HG02610 (cell line): ENCODE data around the gene LGALS9.

Experiments used
- ATAC-seq: cut with Tn5 transposase; IDR thresholded peaks from one replicate; pipeline ENCODE4 v1.9.1; 2021; ENCODE audit warnings: mild to moderate bottlenecking, moderate library complexity; ENCODE audit not compliant: unreplicated experiment

Gene LGALS9

DNA sequence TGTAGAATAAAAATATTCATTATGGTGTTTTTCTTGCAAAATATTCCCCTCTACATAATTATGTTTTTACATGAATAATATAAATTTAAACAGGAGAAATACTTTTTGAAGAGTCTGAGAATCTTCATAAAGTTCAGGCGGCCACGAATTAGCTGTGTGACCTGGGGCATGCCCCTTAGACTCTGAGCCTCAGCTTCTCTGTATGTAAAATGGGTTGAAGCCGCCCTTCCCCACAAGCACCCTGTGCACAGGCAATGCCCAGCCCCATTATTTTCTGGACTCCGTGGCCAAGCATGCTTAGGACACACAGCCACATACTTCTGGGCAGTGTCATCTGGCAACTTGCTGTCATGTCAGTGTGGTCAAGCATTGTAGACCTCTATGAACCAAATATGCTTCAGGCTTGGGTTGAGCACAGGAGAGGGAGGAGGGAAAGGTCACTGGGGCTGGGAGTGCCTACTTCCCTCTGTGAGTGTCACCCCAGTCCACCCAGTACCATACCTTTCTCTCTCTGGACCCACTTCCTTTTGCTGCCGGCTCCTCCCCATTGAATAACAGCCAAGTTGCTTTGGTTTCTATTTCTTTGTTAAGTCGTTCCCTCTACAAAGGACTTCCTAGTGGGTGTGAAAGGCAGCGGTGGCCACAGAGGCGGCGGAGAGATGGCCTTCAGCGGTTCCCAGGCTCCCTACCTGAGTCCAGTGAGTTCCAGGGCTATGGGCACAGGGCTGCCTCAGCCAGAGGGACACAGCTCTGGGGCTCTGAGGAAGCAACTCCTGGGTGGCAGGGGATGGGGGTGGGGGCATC, at the start of gene LGALS9:
Gene LGALS9, plus strand, starts transcription at position 582 of the 804 bp plus-strand sequence. Its CDS starts 78 bp downstream, at position 660.
- peak; percentile 57 for ATAC-seq

DNA sequence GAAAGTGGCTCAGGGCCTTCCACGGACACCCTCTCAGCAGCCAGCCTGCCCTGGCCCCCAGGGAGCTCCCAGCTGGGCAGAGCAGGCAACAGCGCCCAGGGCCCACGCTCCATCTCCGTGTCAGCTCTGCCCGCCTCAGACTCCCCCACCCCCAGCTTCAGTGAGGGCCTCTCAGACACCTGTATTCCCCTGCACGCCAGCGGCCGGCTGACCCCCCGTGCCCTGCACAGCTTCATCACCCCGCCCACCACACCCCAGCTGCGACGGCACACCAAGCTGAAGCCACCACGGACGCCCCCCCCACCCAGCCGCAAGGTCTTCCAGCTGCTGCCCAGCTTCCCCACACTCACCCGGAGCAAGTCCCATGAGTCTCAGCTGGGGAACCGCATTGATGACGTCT, 48.3 kb upstream of the LGALS9 start:
- ATAC-seq: no peak

DNA sequence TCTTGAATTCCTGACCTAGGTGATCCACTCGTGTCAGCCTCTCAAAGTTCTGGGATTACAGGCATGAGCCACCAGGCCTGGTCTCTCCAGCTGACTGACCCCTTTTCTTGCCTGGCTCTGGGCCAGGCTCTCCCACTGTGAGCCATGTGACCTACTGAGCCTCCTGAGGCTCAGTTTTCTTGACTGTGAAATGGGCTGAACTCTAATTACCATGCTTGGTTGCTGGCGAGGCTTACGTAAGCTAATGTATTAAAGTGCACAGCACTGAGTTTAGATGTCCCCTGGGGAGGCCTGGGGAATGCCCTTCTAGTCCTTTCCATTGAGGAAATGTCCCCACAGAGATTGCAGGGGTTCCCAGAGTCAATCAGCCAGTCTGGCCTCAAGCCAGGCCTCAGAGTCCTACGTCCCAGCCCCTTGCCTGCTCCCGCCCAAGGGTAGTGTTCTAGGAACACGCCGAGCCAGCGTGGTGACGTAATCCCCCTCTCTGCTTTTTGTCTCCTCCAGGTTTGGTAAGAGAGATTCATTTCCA, 45.8 kb upstream of the LGALS9 start:
- peak; percentile 50 for ATAC-seq

GRCh38 chr17:27585792-27586191, 45.2 kb upstream of the LGALS9 start:
- no peak for ATAC-seq

DNA sequence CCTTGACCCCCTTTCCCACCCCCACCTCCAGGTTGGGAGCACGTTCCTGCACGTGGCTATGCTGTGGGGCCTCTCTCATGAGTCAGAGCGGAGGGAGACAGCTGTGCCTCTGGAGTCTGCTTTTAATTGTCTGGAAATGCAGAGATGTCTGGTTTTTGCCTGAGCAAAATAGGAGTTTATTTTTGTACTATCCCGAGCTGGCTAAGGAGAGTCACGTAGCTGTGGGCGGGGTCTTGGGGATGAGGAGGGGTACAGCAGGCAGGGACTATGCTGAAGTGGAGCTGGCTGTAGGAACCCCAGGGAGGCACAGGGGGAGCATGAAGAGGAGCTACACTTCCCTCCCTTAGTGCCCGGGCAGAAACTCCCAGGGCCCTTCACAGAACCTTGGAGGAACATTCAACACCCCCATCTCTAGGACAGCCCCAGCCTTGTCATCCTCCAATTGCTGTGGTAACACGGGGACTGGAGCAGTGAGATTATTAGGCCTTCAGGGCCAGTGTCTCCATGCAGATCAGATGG, 44.7 kb upstream of the LGALS9 start:
- ATAC-seq: no peak

- no peak for ATAC-seq
These were observed 42.6 kb upstream of the LGALS9 start for GRCh38 chr17:27588354-27588753.

GRCh38 chr17:27590864-27591263, 40.1 kb upstream of the LGALS9 start:
- ATAC-seq: no peak

DNA sequence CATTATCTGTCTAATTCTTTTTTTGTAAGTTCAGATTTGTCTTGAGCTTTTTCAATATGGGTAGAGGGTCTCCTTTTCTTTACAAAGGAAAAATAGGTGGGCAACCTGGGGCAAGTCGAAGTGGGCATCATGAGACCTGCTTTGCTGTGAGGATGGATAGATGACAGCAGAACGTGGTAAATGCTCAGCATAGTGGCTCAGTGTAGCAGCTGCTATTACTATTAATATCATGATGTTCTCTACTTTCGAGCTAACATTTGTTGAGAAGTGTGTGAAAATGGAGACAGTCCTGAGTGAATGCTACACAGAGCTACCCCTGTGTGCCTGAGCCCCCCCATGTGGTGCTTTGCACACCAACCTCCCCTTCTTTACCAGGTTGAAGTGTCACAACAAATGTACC, 39.0 kb upstream of the LGALS9 start:
- ATAC-seq: no peak

DNA sequence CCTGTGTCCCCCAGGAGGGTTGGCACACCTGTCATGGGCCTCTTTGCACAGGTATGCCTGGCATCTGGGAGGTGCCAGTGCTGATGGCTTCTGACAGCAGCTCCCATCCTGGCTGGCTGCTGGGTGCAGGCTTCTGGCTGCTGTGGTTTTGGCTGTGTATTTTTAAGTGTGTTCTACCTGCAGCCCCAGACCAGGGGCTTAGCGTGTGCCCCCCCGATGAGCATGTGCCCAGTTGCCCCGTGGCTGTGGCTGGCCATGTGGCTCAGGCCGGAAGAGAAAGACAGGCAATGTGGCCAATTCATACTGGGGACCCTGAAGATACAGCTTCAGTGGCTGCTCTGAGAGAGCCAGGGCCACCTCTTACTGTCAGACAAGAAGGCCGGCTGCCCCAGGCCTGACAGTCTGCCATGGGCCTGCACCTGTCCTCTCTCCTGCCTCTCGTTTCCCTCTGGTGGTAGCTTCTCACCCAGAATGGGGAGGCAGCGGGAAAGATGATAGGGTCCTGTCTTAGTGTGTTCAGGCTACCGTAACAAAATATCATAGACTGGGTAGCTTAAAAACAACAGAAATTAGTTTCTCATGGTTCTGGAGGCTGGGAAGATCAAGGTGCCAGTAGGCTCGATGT, 37.6 kb upstream of the LGALS9 start:
- no peak for ATAC-seq

- no peak for ATAC-seq
These were observed 37.1 kb upstream of the LGALS9 start for GRCh38 chr17:27593857-27594255.

DNA sequence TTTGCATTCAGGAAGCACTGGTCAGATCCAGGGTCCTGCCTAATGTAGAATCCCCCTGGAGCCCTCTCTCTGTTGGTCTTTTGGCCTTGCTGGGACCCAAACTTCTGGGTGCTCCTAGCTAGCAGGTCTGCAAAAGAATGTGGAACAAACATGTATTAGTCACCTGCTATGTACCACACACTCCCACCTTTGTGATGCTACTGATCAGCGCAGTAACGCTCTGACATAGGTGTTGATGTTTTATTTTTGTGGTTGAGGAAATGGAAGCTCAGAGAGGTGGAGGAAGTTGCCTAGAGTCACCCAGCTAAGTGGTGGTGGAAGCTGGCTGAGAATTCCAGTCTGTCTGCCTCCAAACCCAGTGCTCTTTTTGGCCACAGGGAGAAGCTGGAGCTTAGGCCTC, 35.8 kb upstream of the LGALS9 start:
- ATAC-seq: no peak

DNA sequence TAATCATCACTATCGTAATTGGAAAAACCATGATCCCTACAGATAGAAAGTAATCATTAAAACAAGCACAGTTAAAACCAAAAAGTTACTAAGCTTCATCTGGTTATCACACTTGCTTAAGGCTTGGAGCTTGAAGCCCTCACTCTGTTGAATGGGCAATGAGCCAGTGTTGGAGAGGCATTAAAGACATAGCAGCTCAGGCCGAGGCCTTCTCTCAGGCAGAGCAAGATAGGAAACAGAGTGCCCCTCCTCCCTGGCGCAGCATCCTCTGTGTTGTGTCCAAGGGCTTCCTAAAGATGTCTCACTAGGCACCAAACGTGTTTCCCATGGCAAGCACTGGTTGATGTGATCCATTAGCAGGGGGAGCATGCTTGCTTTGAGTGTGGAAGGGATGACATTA, 34.9 kb upstream of the LGALS9 start:
- no peak for ATAC-seq

DNA sequence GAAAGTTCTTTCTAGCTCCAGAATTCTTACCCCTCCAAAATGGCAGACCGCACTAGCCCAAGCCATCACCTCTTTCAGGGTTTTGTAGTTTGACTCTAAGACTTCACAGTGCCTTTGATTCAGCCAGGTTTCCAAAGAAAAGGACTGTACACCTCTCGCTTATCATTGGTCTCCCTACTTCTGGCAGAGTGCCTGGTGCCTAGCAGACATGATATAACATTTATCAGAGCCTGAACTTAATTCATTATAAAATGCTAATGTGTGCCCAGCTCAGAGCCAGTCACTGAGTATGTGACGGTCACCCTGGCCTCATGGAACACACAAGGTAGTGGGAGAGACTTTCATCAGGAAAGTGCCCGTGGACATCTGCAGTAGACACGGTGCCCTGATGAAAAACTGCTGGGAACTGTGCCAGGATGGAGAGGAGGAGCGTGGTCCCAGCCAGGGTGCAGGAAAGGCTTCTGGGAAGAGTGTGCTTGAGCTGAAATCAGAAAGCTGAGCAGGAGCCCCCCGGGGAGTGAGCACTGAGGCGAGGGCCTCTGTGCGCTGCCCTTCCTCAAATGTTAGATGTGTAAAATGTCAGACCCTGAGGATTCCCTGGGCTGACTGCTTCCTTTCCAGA, 34.3 kb upstream of the LGALS9 start:
- ATAC-seq: no peak

DNA sequence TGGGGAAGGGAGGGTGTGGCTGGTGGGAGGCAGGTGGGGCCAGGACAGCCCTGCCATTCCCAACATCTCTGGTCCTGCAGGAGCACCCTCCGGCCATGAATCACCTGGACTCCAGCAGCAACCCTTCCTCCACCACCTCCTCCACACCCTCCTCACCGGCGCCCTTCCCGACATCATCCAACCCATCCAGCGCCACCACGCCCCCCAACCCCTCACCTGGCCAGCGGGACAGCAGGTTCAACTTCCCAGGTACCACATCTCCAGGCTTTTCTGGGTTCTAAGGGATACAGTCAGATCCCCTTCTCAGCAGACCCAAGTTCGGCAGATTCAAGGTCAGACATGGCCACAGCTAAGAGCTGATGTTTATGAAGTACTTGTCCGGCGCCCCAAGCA, 33.8 kb upstream of the LGALS9 start:
- ATAC-seq: no peak

GRCh38 chr17:27597783-27598320, 33.1 kb upstream of the LGALS9 start:
- no peak for ATAC-seq

DNA sequence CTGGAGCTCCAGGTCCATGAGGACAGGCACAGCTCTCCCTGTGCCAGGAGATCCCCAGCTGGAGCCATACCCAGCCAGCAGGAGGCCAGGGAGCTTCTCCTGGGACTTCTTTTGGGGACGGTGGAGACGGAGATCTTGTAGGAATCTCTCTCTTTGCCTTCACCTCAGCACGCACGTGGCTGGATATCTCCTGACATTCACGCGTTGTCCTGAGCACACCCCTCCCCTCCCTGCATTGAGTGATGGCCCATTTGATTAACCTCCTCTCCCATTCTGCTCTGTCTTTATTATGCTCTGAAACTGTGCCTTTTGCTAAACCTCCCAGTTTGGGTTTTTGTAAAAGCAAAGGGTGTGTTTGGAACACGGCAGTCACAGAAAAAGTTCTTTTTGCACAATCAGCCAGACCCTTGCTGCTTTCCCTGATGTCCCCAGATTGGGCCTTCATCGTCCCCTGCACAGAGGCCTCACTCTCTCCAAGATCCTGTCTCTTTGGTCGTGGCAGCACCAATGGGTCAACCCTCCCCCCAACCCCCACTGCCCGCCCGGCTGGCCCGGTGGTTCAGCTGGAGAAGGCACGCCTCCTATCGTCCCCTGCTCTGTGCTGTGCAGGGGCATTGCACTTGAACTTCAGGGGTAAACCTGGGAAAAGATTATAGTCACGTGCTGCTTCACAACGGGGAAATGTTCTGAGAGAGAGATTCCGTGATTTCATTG, 32.5 kb upstream of the LGALS9 start:
- ATAC-seq: no peak

- no peak for ATAC-seq
These were observed 30.5 kb upstream of the LGALS9 start for GRCh38 chr17:27600471-27600870.

- ATAC-seq: no peak
These were observed 29.7 kb upstream of the LGALS9 start for GRCh38 chr17:27601069-27601974.

- ATAC-seq: no peak
These were observed 29.0 kb upstream of the LGALS9 start for GRCh38 chr17:27601975-27602302.
